Ishikawa (cell line): ENCODE data around the gene WNT11.

Source experiments
- CREB1 ChIP-seq: IDR thresholded peaks from 2 replicates; pipeline ENCODE4 v1.6.1; 2012; ENCODE audit warnings: low read depth
- EP300 ChIP-seq: IDR thresholded peaks from 2 replicates; pipeline ENCODE4 v1.6.1; 2012; ENCODE audit warnings: borderline replicate concordance
- TEAD4 ChIP-seq: IDR thresholded peaks from 2 replicates; pipeline ENCODE4 v1.6.1; 2012
- YY1 ChIP-seq: IDR thresholded peaks from 2 replicates; pipeline ENCODE4 v1.6.1; 2012; ENCODE audit warnings: low read depth

GRCh38 chr11:76236092-76236999 lies 30.0 kb upstream of the WNT11 start:
- no peak for TF ChIP-seq TEAD4
- TF ChIP-seq EP300, result peak; percentile 1; the same call in 1 of the 2 replicates
- peak; percentile 80 for TF ChIP-seq YY1
- no peak; the same call in 1 of the 2 replicates for TF ChIP-seq CREB1
